Measurements from ENCODE around the gene PMEPA1. TPM values are rescaled to one million over a fixed set of nuclear protein-coding genes. Genes with fewer than 3 reads are reported as not detected.

PMEPA1 gene
- total and polyA plus RNA-seq, 2 donors (not counting 3 experiments of a cell fraction or from before 2014, with no cell fraction given), result 31.6 to 33.2 TPM

- ChIA-PET CTCF (interaction anchor here (0.7 to 1.6 kb wide), 2 partner anchors 279 to 352 kb away, joined by 3 read pairs; no protein-coding TSS in a partner anchor), POLR2A (no interaction called here)
- dilution Hi-C loops (cut with MboI; ENCODE audit: extremely low pct_ligation_motif_present, low sequenced_read_pairs), result no loop called here
- no peak for FAIRE-seq
- Histone ChIP-seq H4K20me1 (replicated peaks; ENCODE audit: control insufficient read depth, extremely low read depth, insufficient read depth, low read length) (no peaks in the 10 kb centered on the region), H3K4me3 (replicated peaks in 1 of 3; ENCODE audit: insufficient read depth in 1 of 3, low read depth in 1 of 3, low read length in 3 of 3) (no peak overlapping the region), H3K36me3 (ENCODE audit: control insufficient read depth in 2 of 2, extremely low read depth in 1 of 2, insufficient read depth in 2 of 2, low read length in 2 of 2) (no peaks in the 10 kb centered on the region), H3K9ac (replicated peaks; ENCODE audit: extremely low read depth, insufficient read depth, low read length) (no peak overlapping the region), H3K27ac (ENCODE audit: insufficient read depth, low read depth, low read length) (no peak overlapping the region), H3K4me1 (ENCODE audit: control insufficient read depth, extremely low read depth, insufficient read depth, low read length) (no peaks in the 10 kb centered on the region), H3K9me1 (replicated peaks; ENCODE audit: control insufficient read depth, extremely low read depth, insufficient read depth, low read length) (no peaks in the 10 kb centered on the region), H2AFZ (ENCODE audit: low read depth, low read length) (no peak overlapping the region), H3K79me2 (ENCODE audit: control insufficient read depth, insufficient read depth, low read length) (no peaks in the 10 kb centered on the region), H3K27me3 (ENCODE audit: control insufficient read depth in 2 of 2, insufficient read depth in 2 of 2, low read length in 2 of 2) (peaks cover 3 to 16% of the 10 kb centered on the region in 2 experiments), H3K9me3 (replicated peaks; ENCODE audit: control insufficient read depth, insufficient read depth, low read length) (no peaks in the 10 kb centered on the region), H3K4me2 (ENCODE audit: insufficient read depth, low read length) (no peak overlapping the region)
- no TSS peak for BruUV-seq (replicated peaks)
- DNase-seq (ENCODE audit: low read depth, low spot score), result no peak
- intact Hi-C loops (cut with micrococcal nuclease), result no loop called here
- TF ChIP-seq MAX (IDR thresholded peaks at IDR 0.05; ENCODE audit: insufficient read depth, insufficient read length) (no peak), EZH2 (IDR thresholded peaks at IDR 0.05; ENCODE audit: borderline replicate concordance, low read depth, low read length, severe bottlenecking) (no peak)
Measured at GRCh38 chr20:57735831-57736737, 26.3 kb upstream of the PMEPA1 start.

- H3K9me1 ChIP-seq (replicated peaks; ENCODE audit: control insufficient read depth, extremely low read depth, insufficient read depth, low read length), result no peaks in the 10 kb centered on the region
- no peaks in the 10 kb centered on the region for H3K79me2 ChIP-seq (ENCODE audit: control insufficient read depth, insufficient read depth, low read length)
- intact Hi-C loops (cut with micrococcal nuclease) (no loop called here), dilution Hi-C loops (cut with MboI; ENCODE audit: extremely low pct_ligation_motif_present, low sequenced_read_pairs) (no loop called here)
- no peak for DNase-seq (ENCODE audit: low read depth, low spot score)
- H3K4me3 ChIP-seq (replicated peaks in 1 of 3; ENCODE audit: insufficient read depth in 1 of 3, low read depth in 1 of 3, low read length in 3 of 3), result no peak overlapping the region
- H3K9ac ChIP-seq (replicated peaks; ENCODE audit: extremely low read depth, insufficient read depth, low read length), result no peak overlapping the region
- POLR2A ChIA-PET, result no interaction called here
- no TSS peak for BruUV-seq (replicated peaks)
- H3K4me1 ChIP-seq (ENCODE audit: control insufficient read depth, extremely low read depth, insufficient read depth, low read length), result no peaks in the 10 kb centered on the region
- H3K4me2 ChIP-seq (ENCODE audit: insufficient read depth, low read length), result no peak overlapping the region
- CTCF ChIA-PET, result interaction anchor here (0.6 to 1.6 kb wide), 2 partner anchors 14 to 353 kb away, joined by 3 read pairs; no protein-coding TSS in a partner anchor
- H4K20me1 ChIP-seq (replicated peaks; ENCODE audit: control insufficient read depth, extremely low read depth, insufficient read depth, low read length), result no peaks in the 10 kb centered on the region
- no peaks in the 10 kb centered on the region for H3K9me3 ChIP-seq (replicated peaks; ENCODE audit: control insufficient read depth, insufficient read depth, low read length)
- peaks cover 6 to 21% of the 10 kb centered on the region in 2 experiments for H3K27me3 ChIP-seq (ENCODE audit: control insufficient read depth in 2 of 2, insufficient read depth in 2 of 2, low read length in 2 of 2)
- no peak overlapping the region for H3K27ac ChIP-seq (ENCODE audit: insufficient read depth, low read depth, low read length)
- no peak for TF ChIP-seq MYC (IDR thresholded peaks at IDR 0.05; ENCODE audit: low read depth, low read length)
- TF ChIP-seq GATA2 (IDR thresholded peaks at IDR 0.05; ENCODE audit: insufficient read depth, insufficient read length, low read depth, low read length), result no peak
- TF ChIP-seq FOS (IDR thresholded peaks at IDR 0.05; ENCODE audit: borderline replicate concordance, insufficient read depth, low read length), result no peak
- no peak for TF ChIP-seq POLR2AphosphoS5 (IDR thresholded peaks at IDR 0.05; ENCODE audit: insufficient read depth, low read depth, low read length)
- TF ChIP-seq CTCF (IDR thresholded peaks at IDR 0.05; ENCODE audit: extremely low read depth in 1 of 2, insufficient read depth in 1 of 2, low read depth in 1 of 2, low read length in 2 of 2), result no peak
- no peak for TF ChIP-seq EZH2 (IDR thresholded peaks at IDR 0.05; ENCODE audit: borderline replicate concordance, low read depth, low read length, severe bottlenecking)
- no peak for TF ChIP-seq MAX (IDR thresholded peaks at IDR 0.05; ENCODE audit: insufficient read depth, insufficient read length)
- no peak for TF ChIP-seq POLR2A (IDR thresholded peaks at IDR 0.05; ENCODE audit: low read depth, low read length)
- no peak for TF ChIP-seq JUN (IDR thresholded peaks at IDR 0.05; ENCODE audit: borderline replicate concordance, insufficient read depth, insufficient read length, low read depth)
- no peaks in the 10 kb centered on the region for H3K36me3 ChIP-seq (ENCODE audit: control insufficient read depth in 2 of 2, extremely low read depth in 1 of 2, insufficient read depth in 2 of 2, low read length in 2 of 2)
- H2AFZ ChIP-seq (ENCODE audit: low read depth, low read length), result no peak overlapping the region
- no peak for FAIRE-seq
Measured at GRCh38 chr20:57734754-57735153, 24.9 kb upstream of the PMEPA1 start.

Measured in endothelial cell of umbilical vein (primary cell).